Measurements from ENCODE around the gene TESMIN.

DNA sequence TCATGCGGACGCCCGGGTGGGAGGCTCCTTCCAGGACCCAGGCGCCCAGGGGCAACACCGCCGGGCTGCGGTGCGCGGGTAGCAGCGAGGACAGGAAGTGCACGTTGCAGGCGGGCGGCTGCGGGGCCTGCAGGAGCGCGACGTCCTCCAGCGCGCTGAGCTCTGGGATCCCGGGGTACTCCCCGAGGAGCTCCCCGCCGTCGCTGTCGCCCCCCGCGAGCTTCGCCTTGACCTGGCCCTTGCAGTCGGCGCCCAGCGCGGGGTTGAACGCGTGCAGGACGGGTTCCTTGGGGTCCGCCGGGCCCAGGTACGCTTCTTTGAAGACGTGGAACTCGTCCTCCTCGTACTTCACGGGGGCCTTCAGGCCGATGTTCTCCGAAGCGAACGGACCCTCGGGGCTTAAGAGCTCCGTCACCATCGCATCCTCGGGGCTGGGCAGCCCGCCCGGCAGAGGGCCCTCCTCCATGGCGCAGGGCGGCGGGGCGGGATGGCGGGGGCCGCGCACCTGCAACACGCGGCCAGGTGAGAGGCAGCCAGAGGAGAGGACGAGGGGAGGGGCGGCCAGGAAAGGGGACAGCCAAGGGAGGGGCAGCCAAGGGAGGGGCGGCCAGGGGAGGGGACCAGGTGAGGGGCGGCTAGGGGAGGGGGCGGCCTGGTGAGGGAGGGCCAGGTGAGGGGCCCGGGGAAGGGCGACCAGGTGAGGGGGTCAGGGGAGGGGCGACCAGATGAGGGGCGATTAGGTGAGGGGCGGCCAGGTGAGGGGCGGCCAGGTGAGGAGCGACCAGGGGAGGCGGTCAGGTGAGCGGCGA lies 921 bp downstream of the TESMIN start:
- TF ChIP-seq EZH2 (IDR thresholded peaks at IDR 0.05; ENCODE audit: low read length) = no peak
- TF ChIP-seq, protein P1, sequence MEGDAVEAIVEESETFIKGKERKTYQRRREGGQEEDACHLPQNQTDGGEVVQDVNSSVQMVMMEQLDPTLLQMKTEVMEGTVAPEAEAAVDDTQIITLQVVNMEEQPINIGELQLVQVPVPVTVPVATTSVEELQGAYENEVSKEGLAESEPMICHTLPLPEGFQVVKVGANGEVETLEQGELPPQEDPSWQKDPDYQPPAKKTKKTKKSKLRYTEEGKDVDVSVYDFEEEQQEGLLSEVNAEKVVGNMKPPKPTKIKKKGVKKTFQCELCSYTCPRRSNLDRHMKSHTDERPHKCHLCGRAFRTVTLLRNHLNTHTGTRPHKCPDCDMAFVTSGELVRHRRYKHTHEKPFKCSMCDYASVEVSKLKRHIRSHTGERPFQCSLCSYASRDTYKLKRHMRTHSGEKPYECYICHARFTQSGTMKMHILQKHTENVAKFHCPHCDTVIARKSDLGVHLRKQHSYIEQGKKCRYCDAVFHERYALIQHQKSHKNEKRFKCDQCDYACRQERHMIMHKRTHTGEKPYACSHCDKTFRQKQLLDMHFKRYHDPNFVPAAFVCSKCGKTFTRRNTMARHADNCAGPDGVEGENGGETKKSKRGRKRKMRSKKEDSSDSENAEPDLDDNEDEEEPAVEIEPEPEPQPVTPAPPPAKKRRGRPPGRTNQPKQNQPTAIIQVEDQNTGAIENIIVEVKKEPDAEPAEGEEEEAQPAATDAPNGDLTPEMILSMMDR (optimal IDR thresholded peaks at IDR 0.05 in 1 of 3, IDR thresholded peaks at IDR 0.05 in 1 of 3, conservative IDR thresholded peaks at IDR 0.05 in 1 of 3; ENCODE audit: extremely low read depth in 1 of 3, insufficient read depth in 2 of 3, low read length in 3 of 3) = peak in 1 of 3 experiments; percentile 1
